Measurements from ENCODE around the gene NFAM1.

The NFAM1 gene

DNA sequence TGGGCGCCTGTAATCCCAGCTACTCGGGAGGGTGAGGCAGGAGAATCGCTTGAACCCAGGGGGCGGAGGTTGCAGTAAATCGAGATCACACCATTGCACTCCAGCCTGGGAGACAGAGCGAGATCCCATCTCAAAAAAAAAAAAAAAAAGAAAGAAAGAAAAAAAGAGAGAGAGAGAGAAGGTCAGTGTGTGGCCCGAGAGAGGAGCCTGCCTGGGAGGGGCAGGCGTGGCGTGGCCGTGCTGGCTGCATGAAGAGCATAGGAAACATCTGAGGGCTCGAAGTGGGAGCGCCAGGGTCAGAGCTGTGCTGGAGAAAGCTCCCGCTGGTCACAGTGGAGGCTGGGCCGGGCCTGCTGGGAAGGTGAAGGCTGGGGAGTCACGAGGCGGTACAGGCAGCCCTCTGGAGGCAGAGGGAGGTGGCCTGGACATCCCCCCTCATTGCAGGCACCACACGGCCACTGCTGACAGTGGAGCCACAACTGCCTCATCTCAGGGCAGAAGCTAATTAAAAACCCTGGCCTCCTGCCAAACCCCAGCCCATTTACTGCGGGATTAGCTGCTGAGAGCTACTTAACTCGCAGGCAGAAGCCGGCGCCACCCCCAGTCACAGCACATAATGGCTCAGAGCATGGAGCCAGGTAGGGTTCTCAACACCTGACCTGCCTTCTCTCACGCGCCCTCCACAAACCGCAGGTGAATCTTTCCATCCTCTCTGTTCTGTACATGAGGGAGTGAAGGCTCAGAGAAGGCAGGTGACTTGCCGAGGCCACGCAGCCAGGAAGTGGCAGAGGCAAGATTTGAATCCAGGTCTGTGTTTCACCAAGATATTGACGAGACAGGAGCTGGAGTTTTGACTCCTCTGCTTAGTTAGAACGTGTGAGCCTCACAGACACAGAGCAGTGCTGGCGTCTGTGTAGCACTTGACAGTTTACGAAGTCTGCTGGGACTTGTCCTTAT lies 32.6 kb downstream of the NFAM1 start (continued):
- no peak for TF ChIP-seq ZFP3 (tag by site-specific recombination; IDR thresholded peaks at IDR 0.05; ENCODE audit: low read depth)
- no peak for TF ChIP-seq ZNF664 (tag by site-specific recombination; IDR thresholded peaks at IDR 0.05)
- TF ChIP-seq ZBTB7A (tag by site-specific recombination; IDR thresholded peaks at IDR 0.05; ENCODE audit: low read depth), result no peak
- TF ChIP-seq ZNF266 (tag by site-specific recombination; IDR thresholded peaks at IDR 0.05; ENCODE audit: low read depth), result no peak
- TF ChIP-seq HOXA7 (CRISPR knock-in tag; IDR thresholded peaks at IDR 0.05; ENCODE audit: borderline replicate concordance), result no peak
- TF ChIP-seq ZNF175 (tag by site-specific recombination; IDR thresholded peaks at IDR 0.05), result no peak
- peak; percentile 69; the same call in 1 of the 2 replicates for TF ChIP-seq ZBTB8A (tag by site-specific recombination; IDR thresholded peaks at IDR 0.05)
- TF ChIP-seq ZBTB21 (tag by site-specific recombination; IDR thresholded peaks at IDR 0.05), result 0 out of 2 replicates have a peak, but pooled peaks have one; percentile 28
- TF ChIP-seq ZNF626 (tag by site-specific recombination; IDR thresholded peaks at IDR 0.05), result no peak
- TF ChIP-seq CTCF (tag by site-specific recombination; IDR thresholded peaks at IDR 0.05), result peak; percentile 56
- no peak for TF ChIP-seq ZNF670 (tag by site-specific recombination; IDR thresholded peaks at IDR 0.05; ENCODE audit: low read depth)
- TF ChIP-seq BCL11A (tag by site-specific recombination; IDR thresholded peaks at IDR 0.05; ENCODE audit: low read depth), result no peak
- no peak for TF ChIP-seq GLI4 (tag by site-specific recombination; IDR thresholded peaks at IDR 0.05)
- no peak for TF ChIP-seq ZNF416 (tag by site-specific recombination; IDR thresholded peaks at IDR 0.05)
- TF ChIP-seq ZNF19 (tag by site-specific recombination; IDR thresholded peaks at IDR 0.05; ENCODE audit: low read depth), result no peak
- TF ChIP-seq ZBTB17 (tag by site-specific recombination; IDR thresholded peaks at IDR 0.05), result peak; percentile 59; the same call in 1 of the 2 replicates
- no peak for TF ChIP-seq ZNF350 (tag by site-specific recombination; IDR thresholded peaks at IDR 0.05)
- peak; percentile 96 for TF ChIP-seq ZNF223 (tag by site-specific recombination; IDR thresholded peaks at IDR 0.05)
- peak; percentile 90 for TF ChIP-seq ZNF394 (tag by site-specific recombination; IDR thresholded peaks at IDR 0.05; ENCODE audit: borderline replicate concordance)
- TF ChIP-seq KLF9 (tag by site-specific recombination; IDR thresholded peaks at IDR 0.05; ENCODE audit: low read depth), result no peak; the same call in 1 of the 2 replicates
- no peak for TF ChIP-seq ZNF311 (tag by site-specific recombination; IDR thresholded peaks at IDR 0.05; ENCODE audit: borderline replicate concordance)
- TF ChIP-seq SP7 (tag by site-specific recombination; IDR thresholded peaks at IDR 0.05), result peak; percentile 89
- TF ChIP-seq ZNF473 (tag by site-specific recombination; IDR thresholded peaks at IDR 0.05), result no peak
- peak; percentile 79 for TF ChIP-seq ZNF341 (tag by site-specific recombination; IDR thresholded peaks at IDR 0.05; ENCODE audit: low read depth)
- no peak for TF ChIP-seq ZNF530 (tag by site-specific recombination; IDR thresholded peaks at IDR 0.05; ENCODE audit: low read depth)
- TF ChIP-seq YY1 (tag by site-specific recombination; IDR thresholded peaks at IDR 0.05), result no peak
- TF ChIP-seq, protein P1, sequence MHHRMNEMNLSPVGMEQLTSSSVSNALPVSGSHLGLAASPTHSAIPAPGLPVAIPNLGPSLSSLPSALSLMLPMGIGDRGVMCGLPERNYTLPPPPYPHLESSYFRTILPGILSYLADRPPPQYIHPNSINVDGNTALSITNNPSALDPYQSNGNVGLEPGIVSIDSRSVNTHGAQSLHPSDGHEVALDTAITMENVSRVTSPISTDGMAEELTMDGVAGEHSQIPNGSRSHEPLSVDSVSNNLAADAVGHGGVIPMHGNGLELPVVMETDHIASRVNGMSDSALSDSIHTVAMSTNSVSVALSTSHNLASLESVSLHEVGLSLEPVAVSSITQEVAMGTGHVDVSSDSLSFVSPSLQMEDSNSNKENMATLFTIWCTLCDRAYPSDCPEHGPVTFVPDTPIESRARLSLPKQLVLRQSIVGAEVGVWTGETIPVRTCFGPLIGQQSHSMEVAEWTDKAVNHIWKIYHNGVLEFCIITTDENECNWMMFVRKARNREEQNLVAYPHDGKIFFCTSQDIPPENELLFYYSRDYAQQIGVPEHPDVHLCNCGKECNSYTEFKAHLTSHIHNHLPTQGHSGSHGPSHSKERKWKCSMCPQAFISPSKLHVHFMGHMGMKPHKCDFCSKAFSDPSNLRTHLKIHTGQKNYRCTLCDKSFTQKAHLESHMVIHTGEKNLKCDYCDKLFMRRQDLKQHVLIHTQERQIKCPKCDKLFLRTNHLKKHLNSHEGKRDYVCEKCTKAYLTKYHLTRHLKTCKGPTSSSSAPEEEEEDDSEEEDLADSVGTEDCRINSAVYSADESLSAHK (tag by site-specific recombination; IDR thresholded peaks at IDR 0.05), result no peak
- TF ChIP-seq ZNF621 (tag by site-specific recombination; IDR thresholded peaks at IDR 0.05), result no peak
- peak; percentile 36; the same call in 1 of the 2 replicates for TF ChIP-seq ZBTB48 (tag by site-specific recombination; IDR thresholded peaks at IDR 0.05)
- TF ChIP-seq ZNF202 (tag by site-specific recombination; IDR thresholded peaks at IDR 0.05; ENCODE audit: borderline replicate concordance), result no peak
- no peak for TF ChIP-seq RBAK (tag by site-specific recombination; IDR thresholded peaks at IDR 0.05)
- TF ChIP-seq ZFHX2 (tag by site-specific recombination; conservative IDR thresholded peaks at IDR 0.05), result no peak
- TF ChIP-seq ZNF274 (IDR thresholded peaks at IDR 0.05; ENCODE audit: low read length), result no peak
- no peak for TF ChIP-seq ZNF274 (tag by site-specific recombination; IDR thresholded peaks at IDR 0.05; ENCODE audit: borderline replicate concordance)
- no peak for TF ChIP-seq ZNF221 (tag by site-specific recombination; IDR thresholded peaks at IDR 0.05; ENCODE audit: borderline replicate concordance)
- no peak for TF ChIP-seq OVOL3 (tag by site-specific recombination; IDR thresholded peaks at IDR 0.05)
- no peak for TF ChIP-seq ZNF529 (tag by site-specific recombination; IDR thresholded peaks at IDR 0.05; ENCODE audit: insufficient replicate concordance)
- TF ChIP-seq ZBTB20 (tag by site-specific recombination; IDR thresholded peaks at IDR 0.05), result no peak

Data from HEK293 (cell line).